AML-193 (cell line): ENCODE results near the gene GALNT5.
"Not testable (repeated sequence)": the region's sequence is repeated elsewhere in the genome, so short reads cannot be mapped to it uniquely, and the experiment has no call there.

Source experiments
- DNase-seq, 2 experiments: peaks; one replicate each; lab custom pipeline; 2025; lab: John Stamatoyannopoulos, UW

GALNT5 gene

GRCh38 chr2:157257312-157258252 lies at the start of gene GALNT5:
Gene GALNT5, plus strand, starts transcription at chr2:157257705. Its CDS starts 378 bp downstream, at chr2:157258083.
- DNase-seq = no peak

- no peak for DNase-seq
Observed at GRCh38 chr2:157216286-157216965, 41.1 kb upstream of the GALNT5 start.

GRCh38 chr2:157217409-157217808 lies 40.1 kb upstream of the GALNT5 start:
- no peak for DNase-seq

- DNase-seq = no peak
Observed at GRCh38 chr2:157218911-157219310, 38.6 kb upstream of the GALNT5 start.

- DNase-seq = no peak
Observed at GRCh38 chr2:157220502-157220901, 37.0 kb upstream of the GALNT5 start.

GRCh38 chr2:157221394-157221988 lies 36.0 kb upstream of the GALNT5 start:
- no peak for DNase-seq

- no peak for DNase-seq
Observed at GRCh38 chr2:157223624-157224205, 33.8 kb upstream of the GALNT5 start.

- not testable (repeated sequence) for DNase-seq
Observed at GRCh38 chr2:157224448-157224847, 33.1 kb upstream of the GALNT5 start.

- DNase-seq = no peak
Observed at GRCh38 chr2:157227592-157227991, 29.9 kb upstream of the GALNT5 start.

- no peak for DNase-seq
Observed at GRCh38 chr2:157228946-157229345, 28.6 kb upstream of the GALNT5 start.

GRCh38 chr2:157229572-157229971 lies 27.9 kb upstream of the GALNT5 start:
- DNase-seq = no peak

GRCh38 chr2:157231476-157231875 lies 26.0 kb upstream of the GALNT5 start:
- no peak for DNase-seq

GRCh38 chr2:157233506-157233905 lies 24.0 kb upstream of the GALNT5 start:
- no peak for DNase-seq

- DNase-seq = no peak
Observed at GRCh38 chr2:157236404-157236803, 21.1 kb upstream of the GALNT5 start.

GRCh38 chr2:157238296-157238695 lies 19.2 kb upstream of the GALNT5 start:
- no peak for DNase-seq

GRCh38 chr2:157244691-157245090 lies 12.8 kb upstream of the GALNT5 start:
- no peak for DNase-seq

- DNase-seq = no peak
Observed at GRCh38 chr2:157245144-157245840, 12.2 kb upstream of the GALNT5 start.

- no peak for DNase-seq
Observed at GRCh38 chr2:157245846-157246764, 11.4 kb upstream of the GALNT5 start.

GRCh38 chr2:157246765-157247407 lies 10.6 kb upstream of the GALNT5 start:
- DNase-seq = no peak

GRCh38 chr2:157250836-157251235 lies 6.7 kb upstream of the GALNT5 start:
- DNase-seq = no peak
